Measurements from ENCODE around the gene ATXN7L1.

The ATXN7L1 gene

DNA sequence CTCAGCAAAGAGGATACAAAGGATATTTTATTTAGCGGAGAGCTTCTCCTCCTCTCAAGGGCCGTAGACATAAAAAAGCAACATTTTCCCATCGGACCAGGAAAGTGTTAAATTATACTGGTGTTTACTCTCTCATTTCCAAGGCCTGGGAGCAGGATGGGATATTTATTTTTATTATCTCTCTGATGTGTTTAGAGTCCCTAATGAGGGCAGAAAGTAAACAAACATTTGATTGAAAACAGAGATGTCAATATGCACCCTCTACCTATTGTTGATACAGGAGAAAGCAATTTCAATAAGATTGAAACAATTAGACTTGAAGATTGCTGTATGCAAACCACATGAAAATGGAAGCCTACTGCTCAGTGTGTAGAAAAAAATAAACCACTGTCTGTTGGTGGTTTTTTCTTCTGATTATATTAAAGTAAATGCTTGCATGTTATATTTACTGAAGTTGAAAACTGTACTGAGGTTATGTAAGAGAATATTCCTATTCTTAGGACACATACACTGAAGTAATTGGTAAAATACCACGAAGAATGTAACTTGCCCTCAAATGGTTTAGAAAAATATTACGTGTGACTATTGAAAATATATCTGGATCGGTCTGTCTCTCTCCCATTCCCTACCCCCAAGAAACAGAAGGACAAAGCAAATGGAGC is 59.3 kb downstream of the ATXN7L1 start:
- no peak for TF ChIP-seq ZNF274 (IDR thresholded peaks at IDR 0.05; ENCODE audit: low read depth, low read length)
- no peak overlapping the region for H3K4me3 ChIP-seq (ENCODE audit: low read length)

DNA sequence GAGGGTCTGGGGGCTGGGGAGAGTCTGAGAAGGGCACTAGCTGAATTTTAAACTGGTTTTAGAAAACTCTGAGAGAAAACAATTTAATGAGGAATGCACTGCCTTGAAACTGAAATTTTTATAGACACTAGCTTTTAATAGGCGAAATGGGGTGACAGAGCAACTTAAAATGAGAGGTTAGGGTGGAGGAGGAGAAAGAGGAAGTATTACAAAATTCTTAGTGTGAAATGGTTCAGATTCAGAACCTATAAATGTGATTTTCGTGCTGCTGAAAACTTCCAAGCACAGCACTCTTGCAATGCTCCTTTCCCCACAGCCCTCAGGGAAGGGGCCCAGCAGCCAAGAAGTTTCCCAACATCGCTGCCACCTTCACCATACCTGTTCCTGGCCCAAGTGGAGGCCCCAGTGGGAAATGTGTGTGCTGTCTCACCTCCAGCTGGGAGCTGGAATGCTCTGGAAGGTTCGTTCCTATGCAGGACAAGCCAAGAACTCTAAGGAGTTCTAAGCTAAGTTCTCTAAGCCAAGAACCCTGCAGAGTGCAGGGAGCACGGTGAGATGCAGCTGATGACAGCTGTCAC is 60.0 kb downstream of the ATXN7L1 start:
- TF ChIP-seq ZNF274 (IDR thresholded peaks at IDR 0.05; ENCODE audit: low read depth, low read length), result no peak
- no peak overlapping the region for H3K4me3 ChIP-seq (ENCODE audit: low read length)

DNA sequence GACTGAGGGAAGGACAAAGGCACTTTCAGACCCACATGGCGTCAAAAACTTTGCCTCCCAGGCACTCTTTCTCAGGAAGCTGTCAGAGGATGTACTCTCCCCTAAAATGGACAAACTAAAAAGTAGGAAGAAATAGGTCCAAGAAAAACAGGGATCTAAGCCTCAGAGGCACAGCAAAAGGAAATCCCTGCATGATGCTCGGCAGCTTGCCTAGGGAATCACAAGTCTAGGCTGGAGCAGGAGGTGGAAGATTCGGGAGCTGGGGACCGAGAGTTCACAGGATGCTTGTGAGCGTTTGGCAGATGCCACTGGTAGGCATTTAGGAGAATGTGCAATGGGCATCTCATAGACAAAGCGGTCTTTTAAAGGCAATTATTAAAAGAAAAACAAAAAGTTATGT is 60.8 kb downstream of the ATXN7L1 start:
- no peak overlapping the region for H3K4me3 ChIP-seq (ENCODE audit: low read length)
- no peak for TF ChIP-seq ZNF274 (IDR thresholded peaks at IDR 0.05; ENCODE audit: low read depth, low read length)

DNA sequence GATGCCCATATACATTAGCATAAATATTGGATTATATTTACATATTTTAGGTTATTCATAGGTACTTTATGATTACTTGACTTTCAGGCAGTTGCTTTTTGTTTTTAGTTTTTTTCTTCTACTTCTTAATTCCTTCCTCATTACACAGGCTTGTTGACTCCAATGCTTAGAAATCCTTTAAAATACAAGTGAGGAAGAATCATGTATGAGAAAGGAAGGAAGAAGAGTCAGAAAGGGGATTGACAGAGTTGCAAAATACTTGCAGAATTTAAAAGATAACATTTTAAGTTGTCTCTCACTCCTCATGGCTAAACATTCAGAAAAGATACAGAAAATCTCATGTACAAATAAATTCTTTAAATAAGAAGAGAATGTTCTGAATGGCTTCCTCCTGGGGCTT is 61.9 kb downstream of the ATXN7L1 start:
- no peak overlapping the region for H3K4me3 ChIP-seq (ENCODE audit: low read length)
- TF ChIP-seq ZNF274 (IDR thresholded peaks at IDR 0.05; ENCODE audit: low read depth, low read length), result no peak

DNA sequence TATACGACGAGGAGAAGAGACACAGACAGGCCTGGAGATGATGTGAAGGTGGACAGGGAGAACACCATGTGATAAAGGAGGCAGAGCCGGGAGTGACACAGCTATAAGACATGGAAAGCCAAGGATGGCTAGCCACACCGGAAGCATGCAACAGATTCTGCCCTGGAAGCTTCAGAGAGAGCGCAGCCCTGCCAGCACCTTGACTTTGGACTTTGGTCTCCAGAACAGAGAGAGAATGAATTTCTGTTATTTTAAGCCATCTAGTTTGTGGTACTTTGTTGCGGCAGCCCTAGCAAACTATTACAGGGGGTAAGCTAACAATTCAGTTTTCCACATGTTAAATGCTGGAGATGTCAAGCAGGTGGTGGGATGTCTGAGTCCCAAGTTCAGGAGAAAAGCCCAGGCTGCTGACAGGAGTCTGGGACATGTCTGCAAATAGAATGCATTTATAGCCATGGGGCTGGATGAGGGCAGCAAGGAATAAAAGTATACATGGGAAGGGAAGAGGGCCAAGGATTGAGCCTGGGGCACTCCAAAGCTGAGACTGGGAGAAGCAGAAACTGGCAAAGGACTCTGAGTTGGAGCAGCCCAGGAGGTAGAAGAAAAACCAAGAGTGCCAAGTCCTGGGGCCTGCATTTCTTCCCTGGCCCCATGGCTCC is 65.1 kb downstream of the ATXN7L1 start:
- no peak for TF ChIP-seq ZNF274 (IDR thresholded peaks at IDR 0.05; ENCODE audit: low read depth, low read length)
- H3K4me3 ChIP-seq (ENCODE audit: low read length), result no peak overlapping the region

DNA sequence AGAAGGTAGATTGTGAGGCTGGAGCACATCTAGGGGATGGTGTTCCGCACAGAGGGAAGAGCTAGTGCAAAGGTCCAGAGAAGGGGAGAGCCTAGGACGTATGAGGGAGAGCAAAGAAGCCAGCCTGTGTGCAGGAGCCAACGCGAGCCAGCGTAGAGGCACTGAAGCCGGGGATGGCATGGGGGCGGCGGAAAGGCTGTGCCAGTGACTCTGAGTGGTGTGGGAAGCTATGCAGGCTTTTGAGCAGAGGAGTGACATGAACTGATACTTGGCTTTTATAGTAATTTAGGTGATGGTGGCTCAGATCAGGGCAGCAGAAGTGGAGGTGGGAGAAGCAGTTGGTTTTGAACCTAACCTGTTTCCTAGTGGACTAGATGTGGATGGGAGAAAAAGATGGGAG is 65.8 kb downstream of the ATXN7L1 start:
- TF ChIP-seq ZNF274 (IDR thresholded peaks at IDR 0.05; ENCODE audit: low read depth, low read length), result no peak
- no peak overlapping the region for H3K4me3 ChIP-seq (ENCODE audit: low read length)

DNA sequence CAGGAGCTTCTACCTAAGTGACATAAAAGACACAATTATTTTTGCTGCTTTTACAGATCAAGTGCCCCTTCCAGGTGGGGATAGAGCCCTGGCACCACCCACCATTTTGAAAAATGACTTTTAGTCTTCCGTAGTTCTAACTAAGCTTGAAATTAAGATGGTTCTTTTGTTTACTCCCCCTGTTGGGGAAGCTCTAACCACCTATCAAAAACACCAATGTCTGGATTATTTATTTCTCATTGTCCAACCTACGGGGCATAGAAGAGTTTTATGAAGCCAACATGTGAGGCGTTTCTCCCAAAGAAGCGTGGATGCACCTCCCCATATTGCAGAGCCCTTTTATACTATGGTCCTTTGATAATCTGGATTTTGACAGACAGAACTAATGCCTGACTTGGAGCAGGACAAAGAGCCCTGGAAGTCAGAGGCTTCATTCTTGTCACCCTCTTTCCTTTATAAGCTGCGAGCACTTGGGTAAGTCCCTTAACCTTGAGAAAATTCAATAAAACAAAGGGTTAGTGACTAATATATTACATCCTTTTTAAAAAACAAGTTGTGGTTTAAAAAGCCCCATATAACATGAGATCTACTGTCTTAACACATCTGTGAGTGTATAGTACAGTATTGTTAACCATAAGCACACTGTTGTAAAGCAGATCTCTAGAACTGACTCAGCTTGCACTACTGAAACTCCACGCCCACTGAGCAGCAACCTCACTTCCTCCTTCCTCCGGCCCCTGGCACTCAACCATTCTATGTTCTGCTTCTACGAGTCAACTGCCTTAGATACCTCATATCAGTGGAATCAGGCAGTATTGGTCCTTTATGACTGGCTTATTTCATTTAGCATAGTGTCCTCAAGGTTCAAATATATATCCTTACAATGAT is 67.5 kb downstream of the ATXN7L1 start:
- TF ChIP-seq ZNF274 (IDR thresholded peaks at IDR 0.05; ENCODE audit: low read depth, low read length), result no peak
- no peak overlapping the region for H3K4me3 ChIP-seq (ENCODE audit: low read length)

DNA sequence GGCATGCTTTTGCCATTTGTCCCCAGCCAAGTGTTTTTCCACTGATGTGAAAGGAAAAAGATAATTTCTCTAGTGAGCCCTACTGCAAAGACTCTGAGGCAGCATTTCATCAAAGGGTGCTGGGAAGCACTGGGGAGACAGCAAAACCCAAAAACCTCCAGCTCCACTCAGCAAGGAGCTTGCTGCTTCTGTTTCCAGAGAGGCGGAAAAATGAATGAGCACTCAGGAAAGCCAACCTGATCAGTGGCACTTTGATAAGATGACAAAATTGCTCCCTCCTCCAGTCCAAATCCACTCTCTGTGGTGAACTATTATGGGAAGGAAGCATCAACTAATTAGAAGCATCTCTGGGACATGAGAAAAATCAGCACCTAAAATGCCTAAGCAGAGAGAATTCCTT is 68.2 kb downstream of the ATXN7L1 start:
- TF ChIP-seq ZNF274 (IDR thresholded peaks at IDR 0.05; ENCODE audit: low read depth, low read length), result no peak
- H3K4me3 ChIP-seq (ENCODE audit: low read length), result no peak overlapping the region

DNA sequence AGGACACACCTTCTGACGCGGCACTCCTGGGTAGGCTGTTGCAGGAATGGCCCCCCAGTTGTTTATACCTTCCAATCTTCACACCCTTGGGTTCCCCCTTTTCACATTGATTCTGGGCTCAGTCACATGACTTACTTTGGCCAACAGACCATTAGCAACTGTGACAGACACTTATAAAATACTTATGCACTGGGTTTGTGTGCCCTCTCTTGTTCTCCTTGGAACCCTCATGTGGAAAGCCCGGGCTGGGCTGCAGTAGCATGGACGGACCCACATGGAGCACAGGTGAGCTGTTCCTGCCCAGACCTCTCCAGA is 69.0 kb downstream of the ATXN7L1 start:
- TF ChIP-seq ZNF274 (IDR thresholded peaks at IDR 0.05; ENCODE audit: low read depth, low read length), result no peak
- H3K4me3 ChIP-seq (ENCODE audit: low read length), result no peak overlapping the region

DNA sequence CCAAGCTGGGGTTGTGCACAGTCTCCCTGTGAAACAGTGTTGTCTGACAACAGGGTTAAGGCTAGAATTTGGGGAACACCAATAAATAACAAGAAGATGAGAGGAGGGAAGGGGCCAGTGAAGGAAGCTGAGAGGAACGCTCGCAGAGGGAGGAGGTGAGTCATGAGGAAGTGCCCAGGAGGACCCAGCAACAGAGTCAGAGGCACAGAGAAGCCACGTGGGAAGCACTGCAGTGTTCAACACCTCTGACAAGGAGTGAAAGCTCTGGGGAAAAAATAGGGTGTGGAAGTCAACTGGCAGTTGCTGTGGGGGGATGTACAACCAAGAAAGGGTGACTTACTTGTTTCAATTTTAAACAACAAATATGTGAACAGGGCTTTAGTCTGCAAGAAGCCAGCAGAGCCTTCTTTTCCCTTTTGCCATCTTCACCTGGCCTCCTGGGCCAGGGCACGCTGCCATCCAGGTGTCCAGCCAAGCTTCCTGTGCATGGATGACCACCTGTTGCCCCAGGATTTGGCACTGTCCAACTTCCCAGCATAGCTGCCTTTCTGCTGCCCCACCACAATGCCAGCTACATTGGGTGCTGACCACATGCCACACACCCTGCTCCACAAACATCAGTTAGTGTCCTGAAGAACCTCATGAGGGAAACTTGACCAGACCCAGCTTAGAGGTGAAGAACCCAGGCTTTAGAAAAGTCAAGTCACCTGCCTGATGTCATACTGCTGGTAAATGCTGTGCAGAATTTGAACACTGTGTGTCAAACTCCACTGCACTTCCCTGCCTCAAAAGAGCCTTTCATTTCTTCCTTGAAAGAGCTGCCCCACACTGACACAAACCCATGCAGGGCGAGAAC is 69.6 kb downstream of the ATXN7L1 start:
- TF ChIP-seq ZNF274 (IDR thresholded peaks at IDR 0.05; ENCODE audit: low read depth, low read length), result no peak
- no peak overlapping the region for H3K4me3 ChIP-seq (ENCODE audit: low read length)

DNA sequence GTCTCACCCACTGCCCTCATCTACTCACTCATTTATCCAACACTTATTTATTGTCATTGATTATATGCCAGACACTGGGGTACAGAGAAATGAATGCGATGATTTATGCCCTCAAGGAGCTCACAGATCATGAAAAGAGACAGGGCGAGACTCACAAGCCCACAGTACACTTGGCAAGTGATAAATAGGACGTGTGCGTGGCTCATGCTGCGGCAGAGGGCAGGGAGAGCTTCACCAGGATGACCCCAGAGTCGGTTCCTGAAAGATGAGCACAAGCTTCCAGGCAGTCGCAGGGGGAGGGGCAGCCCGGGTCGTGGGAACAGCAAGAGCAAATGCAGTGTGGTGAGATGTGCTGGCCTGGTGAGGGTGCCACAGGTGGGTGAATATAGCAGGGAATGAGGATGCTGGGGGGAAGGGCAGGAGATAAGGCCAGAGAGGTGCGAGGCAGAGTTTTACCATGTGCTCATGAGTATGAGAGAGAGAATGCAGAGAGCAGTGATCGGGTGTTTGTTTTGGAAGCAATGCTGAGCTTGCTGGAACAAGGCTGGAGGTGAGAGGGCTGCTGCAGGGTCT is 70.9 kb downstream of the ATXN7L1 start:
- no peak overlapping the region for H3K4me3 ChIP-seq (ENCODE audit: low read length)
- no peak for TF ChIP-seq ZNF274 (IDR thresholded peaks at IDR 0.05; ENCODE audit: low read depth, low read length)

DNA sequence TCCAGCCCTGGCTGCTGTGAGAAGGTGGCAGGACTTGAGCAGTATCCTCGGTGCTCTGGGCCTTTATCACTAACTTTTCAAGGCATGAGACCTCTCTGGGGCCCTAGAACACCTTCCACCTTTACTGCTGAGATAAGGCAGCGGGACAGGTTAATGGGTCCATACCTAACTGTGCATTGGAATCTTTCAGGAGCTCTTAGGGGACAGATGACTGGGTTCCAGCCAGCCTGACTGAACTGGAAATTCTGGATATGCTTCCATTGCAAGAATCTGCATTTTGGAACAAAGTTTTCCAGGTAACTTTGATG is 73.0 kb downstream of the ATXN7L1 start:
- no peak for TF ChIP-seq ZNF274 (IDR thresholded peaks at IDR 0.05; ENCODE audit: low read depth, low read length)
- H3K4me3 ChIP-seq (ENCODE audit: low read length), result no peak overlapping the region

DNA sequence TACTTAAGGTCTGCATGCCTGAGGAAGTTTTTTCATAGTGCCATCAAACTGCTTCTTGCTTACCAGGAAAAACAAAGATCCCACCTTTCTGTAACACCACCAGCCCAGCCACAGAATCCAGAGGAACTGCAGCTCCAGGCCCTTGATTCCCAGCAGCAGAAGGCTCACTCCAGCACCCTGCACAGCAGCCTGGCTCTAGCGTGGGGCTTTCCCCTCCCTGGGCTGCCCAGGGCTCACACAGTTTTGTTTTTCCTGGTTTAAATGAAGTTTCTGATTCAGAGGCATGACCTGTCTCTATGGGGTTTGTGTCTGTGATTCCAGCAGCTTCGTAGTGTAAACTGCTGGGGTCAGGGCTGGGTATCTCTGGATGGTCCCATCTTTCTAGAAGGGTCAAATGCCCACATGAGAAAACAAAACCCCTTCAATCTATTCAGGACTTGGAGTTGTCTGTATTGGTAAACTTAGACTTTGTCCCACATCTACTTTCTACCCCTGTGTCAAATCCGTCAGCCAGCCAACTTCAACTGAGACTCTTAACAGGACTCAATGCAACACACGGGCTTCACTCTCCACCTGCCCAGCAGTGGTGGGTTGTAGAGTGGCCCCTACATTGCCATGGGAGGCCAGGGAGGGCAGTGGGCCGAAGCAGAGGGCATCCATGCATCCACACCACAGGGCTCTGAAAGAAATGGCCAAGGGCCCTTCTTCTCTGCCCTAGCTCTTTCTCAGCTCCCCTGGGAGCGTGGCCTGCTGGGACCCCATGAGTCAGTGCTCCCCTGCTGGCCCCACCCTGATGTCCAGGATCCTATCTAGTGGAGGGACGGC is 73.6 kb downstream of the ATXN7L1 start:
- no peak for TF ChIP-seq ZNF274 (IDR thresholded peaks at IDR 0.05; ENCODE audit: low read depth, low read length)
- no peak overlapping the region for H3K4me3 ChIP-seq (ENCODE audit: low read length)

Measured in GM08714 (cell line).